Measurements from ENCODE around the gene RACGAP1.

RACGAP1 gene

GRCh38 chr12:50016501-50017475 is 8.5 kb downstream of the RACGAP1 start:
- no peak overlapping the region for H3K9ac ChIP-seq (ENCODE audit: low read depth in 1 of 2, low read length in 2 of 2)
- H3K4me1 ChIP-seq (ENCODE audit: control insufficient read depth in 1 of 2, insufficient read depth in 2 of 2, low read length in 2 of 2): peaks cover 0 to 4% of the 10 kb centered on the region in 2 donors
- H3K36me3 ChIP-seq (ENCODE audit: control insufficient read depth in 1 of 2, insufficient read depth in 2 of 2, low read length in 2 of 2): peaks cover 0 to 6% of the 10 kb centered on the region in 2 donors
- H3K27me3 ChIP-seq (ENCODE audit: control insufficient read depth in 1 of 2, insufficient read depth in 2 of 2, low read length in 2 of 2): no peaks in the 10 kb centered on the region
- H3K4me3 ChIP-seq (ENCODE audit: low read depth in 1 of 2, low read length in 2 of 2): no peak overlapping the region
- no peaks in the 10 kb centered on the region for H3K9me3 ChIP-seq (ENCODE audit: control insufficient read depth in 1 of 2, low read length in 2 of 2)
- H3K27ac ChIP-seq (ENCODE audit: low read depth, low read length): peak overlapping the region; percentile 56

DNA sequence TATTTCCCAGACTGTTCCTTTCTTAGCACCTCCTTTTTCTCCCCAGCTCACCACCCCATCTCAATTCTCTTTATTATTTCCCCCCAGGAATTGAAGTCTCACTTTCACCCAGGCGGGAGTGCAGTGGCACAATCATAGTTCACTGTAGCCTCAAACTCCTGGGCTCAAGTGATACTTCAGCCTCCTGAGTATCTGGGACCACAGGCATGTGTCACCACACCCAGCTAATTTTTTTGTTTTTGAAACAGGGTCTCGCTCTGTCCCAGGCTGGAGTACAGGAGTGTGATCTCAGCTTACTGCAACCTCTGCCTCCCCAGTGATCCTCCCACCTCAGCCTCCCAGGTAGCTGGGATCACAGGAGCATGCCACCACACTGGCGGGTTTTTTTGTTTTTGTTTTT is 11.0 kb downstream of the RACGAP1 start:
- Histone ChIP-seq H3K27ac (ENCODE audit: low read depth, low read length) (no peak overlapping the region), H3K4me1 (ENCODE audit: control insufficient read depth in 1 of 2, insufficient read depth in 2 of 2, low read length in 2 of 2) (peaks cover 0 to 4% of the 10 kb centered on the region in 2 donors), H3K4me3 (ENCODE audit: low read depth in 1 of 2, low read length in 2 of 2) (no peak overlapping the region), H3K27me3 (ENCODE audit: control insufficient read depth in 1 of 2, insufficient read depth in 2 of 2, low read length in 2 of 2) (no peaks in the 10 kb centered on the region), H3K36me3 (ENCODE audit: control insufficient read depth in 1 of 2, insufficient read depth in 2 of 2, low read length in 2 of 2) (peaks cover 0 to 11% of the 10 kb centered on the region in 2 donors), H3K9me3 (ENCODE audit: control insufficient read depth in 1 of 2, low read length in 2 of 2) (no peaks in the 10 kb centered on the region), H3K9ac (ENCODE audit: low read depth in 1 of 2, low read length in 2 of 2) (no peak overlapping the region)

DNA sequence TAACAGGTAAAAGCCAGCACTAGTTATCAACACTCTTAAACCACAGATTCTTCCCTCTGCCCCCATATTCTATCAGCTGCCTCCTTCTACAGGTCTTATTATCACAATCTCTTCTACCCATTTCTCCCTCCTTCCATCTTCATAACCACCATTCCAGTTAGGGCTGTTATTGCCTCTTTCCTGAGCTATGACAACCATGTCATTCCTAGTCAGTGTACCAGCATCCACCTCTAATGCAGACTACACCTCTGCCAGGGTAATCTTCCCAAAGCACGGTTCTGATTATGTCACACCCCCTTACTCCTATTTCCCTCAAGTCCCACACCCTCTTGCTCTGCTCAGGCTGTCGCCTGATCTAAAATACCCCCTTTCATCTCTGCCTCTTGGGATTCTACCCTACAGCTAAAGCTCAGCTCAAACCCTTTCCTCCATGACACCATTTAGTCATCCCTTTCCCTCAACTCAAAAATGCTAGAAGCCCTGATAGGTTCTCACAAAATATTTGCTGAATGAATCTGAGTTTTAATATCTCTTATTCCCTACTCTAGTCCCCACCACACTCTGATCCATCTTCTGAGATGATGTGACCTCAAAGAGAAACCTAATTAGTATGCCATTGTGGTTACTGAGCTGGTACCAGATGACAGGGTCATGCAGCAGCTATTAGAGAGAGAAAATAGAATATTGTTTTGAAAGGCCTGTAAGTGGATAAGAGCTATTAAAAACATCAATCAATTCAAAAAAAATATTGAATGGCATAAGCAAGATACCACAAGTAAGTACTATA is 11.7 kb downstream of the RACGAP1 start:
- no peaks in the 10 kb centered on the region for H3K27me3 ChIP-seq (ENCODE audit: control insufficient read depth in 1 of 2, insufficient read depth in 2 of 2, low read length in 2 of 2)
- no peaks in the 10 kb centered on the region for H3K9me3 ChIP-seq (ENCODE audit: control insufficient read depth in 1 of 2, low read length in 2 of 2)
- H3K27ac ChIP-seq (ENCODE audit: low read depth, low read length): no peak overlapping the region
- peaks cover 0 to 11% of the 10 kb centered on the region in 2 donors for H3K36me3 ChIP-seq (ENCODE audit: control insufficient read depth in 1 of 2, insufficient read depth in 2 of 2, low read length in 2 of 2)
- H3K4me1 ChIP-seq (ENCODE audit: control insufficient read depth in 1 of 2, insufficient read depth in 2 of 2, low read length in 2 of 2): peaks cover 0 to 4% of the 10 kb centered on the region in 2 donors
- H3K9ac ChIP-seq (ENCODE audit: low read depth in 1 of 2, low read length in 2 of 2): no peak overlapping the region
- no peak overlapping the region for H3K4me3 ChIP-seq (ENCODE audit: low read depth in 1 of 2, low read length in 2 of 2)

DNA sequence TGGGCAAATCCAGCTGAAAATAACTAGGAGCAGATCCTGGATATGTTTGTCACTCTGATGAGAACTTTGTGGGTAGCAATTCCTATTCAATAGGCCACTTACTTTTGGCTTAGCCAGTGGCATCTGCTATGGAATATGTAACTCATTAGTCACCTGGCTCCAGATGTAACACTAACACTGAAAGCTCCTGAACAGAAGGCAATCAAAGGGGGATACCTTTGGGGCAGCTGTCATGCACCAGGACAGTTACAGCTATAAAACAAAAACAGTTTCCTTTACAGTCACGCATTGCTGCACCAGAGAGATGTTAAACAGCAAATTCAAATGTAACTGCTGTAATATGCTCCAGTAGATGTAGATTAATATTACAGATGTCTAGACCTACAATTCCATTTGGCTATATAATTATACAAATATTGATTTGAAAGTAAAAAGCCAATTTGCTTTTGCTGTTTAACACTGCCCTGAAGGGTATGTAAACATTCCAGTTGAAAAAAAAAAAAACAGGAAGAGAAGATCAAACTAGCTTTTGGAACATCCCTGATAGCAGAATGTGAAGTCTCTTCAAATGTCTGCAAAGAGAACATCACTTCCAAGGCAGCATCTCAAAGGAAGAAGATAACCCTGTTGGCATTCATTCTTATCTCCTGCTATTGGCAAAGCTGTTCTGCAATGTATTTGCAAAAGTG is 18.4 kb downstream of the RACGAP1 start:
- Histone ChIP-seq H3K4me1 (ENCODE audit: control insufficient read depth in 1 of 2, insufficient read depth in 2 of 2, low read length in 2 of 2) (no peaks in the 10 kb centered on the region), H3K9me3 (ENCODE audit: control insufficient read depth in 1 of 2, low read length in 2 of 2) (no peaks in the 10 kb centered on the region), H3K4me3 (ENCODE audit: low read depth in 1 of 2, low read length in 2 of 2) (no peak overlapping the region), H3K27me3 (ENCODE audit: control insufficient read depth in 1 of 2, insufficient read depth in 2 of 2, low read length in 2 of 2) (no peaks in the 10 kb centered on the region), H3K27ac (ENCODE audit: low read depth, low read length) (no peak overlapping the region), H3K9ac (ENCODE audit: low read depth in 1 of 2, low read length in 2 of 2) (no peak overlapping the region), H3K36me3 (ENCODE audit: control insufficient read depth in 1 of 2, insufficient read depth in 2 of 2, low read length in 2 of 2) (peaks cover 0 to 22% of the 10 kb centered on the region in 2 donors)

GRCh38 chr12:50006280-50006679 is 19.0 kb downstream of the RACGAP1 start:
- Histone ChIP-seq H3K27me3 (ENCODE audit: control insufficient read depth in 1 of 2, insufficient read depth in 2 of 2, low read length in 2 of 2) (no peaks in the 10 kb centered on the region), H3K4me3 (ENCODE audit: low read depth in 1 of 2, low read length in 2 of 2) (no peak overlapping the region), H3K9me3 (ENCODE audit: control insufficient read depth in 1 of 2, low read length in 2 of 2) (no peaks in the 10 kb centered on the region), H3K27ac (ENCODE audit: low read depth, low read length) (no peak overlapping the region), H3K4me1 (ENCODE audit: control insufficient read depth in 1 of 2, insufficient read depth in 2 of 2, low read length in 2 of 2) (no peaks in the 10 kb centered on the region), H3K9ac (ENCODE audit: low read depth in 1 of 2, low read length in 2 of 2) (no peak overlapping the region), H3K36me3 (ENCODE audit: control insufficient read depth in 1 of 2, insufficient read depth in 2 of 2, low read length in 2 of 2) (peaks cover 0 to 23% of the 10 kb centered on the region in 2 donors)

DNA sequence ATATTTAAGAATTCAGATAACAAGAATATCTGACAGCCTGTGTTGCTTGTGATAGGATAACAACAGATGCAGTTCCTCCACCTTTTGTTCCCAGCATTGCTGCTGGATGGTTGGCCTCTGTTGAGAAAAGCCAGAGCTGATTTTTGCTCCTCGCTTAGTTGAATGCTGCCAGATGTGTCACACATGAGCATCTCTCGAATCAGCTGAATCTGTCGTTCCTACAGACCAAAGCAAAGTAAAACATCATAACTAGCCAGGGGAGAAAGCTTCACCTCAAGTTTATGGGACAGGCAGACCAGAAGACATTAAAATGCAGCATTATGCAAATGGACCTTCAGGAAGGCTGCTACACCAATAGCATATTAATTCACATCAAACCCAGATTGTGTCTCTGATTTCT is 20.1 kb downstream of the RACGAP1 start:
- Histone ChIP-seq H3K27ac (ENCODE audit: low read depth, low read length) (no peak overlapping the region), H3K9ac (ENCODE audit: low read depth in 1 of 2, low read length in 2 of 2) (no peak overlapping the region), H3K9me3 (ENCODE audit: control insufficient read depth in 1 of 2, low read length in 2 of 2) (no peaks in the 10 kb centered on the region), H3K4me3 (ENCODE audit: low read depth in 1 of 2, low read length in 2 of 2) (no peak overlapping the region), H3K27me3 (ENCODE audit: control insufficient read depth in 1 of 2, insufficient read depth in 2 of 2, low read length in 2 of 2) (no peaks in the 10 kb centered on the region), H3K4me1 (ENCODE audit: control insufficient read depth in 1 of 2, insufficient read depth in 2 of 2, low read length in 2 of 2) (no peaks in the 10 kb centered on the region), H3K36me3 (ENCODE audit: control insufficient read depth in 1 of 2, insufficient read depth in 2 of 2, low read length in 2 of 2) (peaks cover 0 to 28% of the 10 kb centered on the region in 2 donors)

DNA sequence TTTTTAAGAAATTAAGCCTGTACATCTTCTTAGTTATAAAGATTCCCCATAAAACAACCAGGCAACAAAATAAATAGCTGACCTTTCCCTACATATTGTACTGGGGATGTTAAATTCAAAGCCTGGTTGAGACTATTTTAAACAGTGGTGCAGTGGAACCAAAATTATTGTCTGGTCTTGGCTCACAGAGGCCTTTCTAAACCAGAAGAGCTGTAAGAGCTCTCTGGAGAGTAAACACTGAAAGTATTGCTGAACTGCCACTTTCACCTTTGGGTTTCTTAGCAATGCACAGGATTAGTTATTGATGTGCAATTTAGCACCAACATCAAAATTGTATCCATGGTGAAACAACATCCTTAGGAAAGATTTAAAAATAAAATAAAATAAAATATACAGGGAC is 20.6 kb downstream of the RACGAP1 start:
- H3K9me3 ChIP-seq (ENCODE audit: control insufficient read depth in 1 of 2, low read length in 2 of 2): no peaks in the 10 kb centered on the region
- no peaks in the 10 kb centered on the region for H3K4me1 ChIP-seq (ENCODE audit: control insufficient read depth in 1 of 2, insufficient read depth in 2 of 2, low read length in 2 of 2)
- no peak overlapping the region for H3K27ac ChIP-seq (ENCODE audit: low read depth, low read length)
- no peak overlapping the region for H3K9ac ChIP-seq (ENCODE audit: low read depth in 1 of 2, low read length in 2 of 2)
- H3K4me3 ChIP-seq (ENCODE audit: low read depth in 1 of 2, low read length in 2 of 2): no peak overlapping the region
- no peaks in the 10 kb centered on the region for H3K27me3 ChIP-seq (ENCODE audit: control insufficient read depth in 1 of 2, insufficient read depth in 2 of 2, low read length in 2 of 2)
- H3K36me3 ChIP-seq (ENCODE audit: control insufficient read depth in 1 of 2, insufficient read depth in 2 of 2, low read length in 2 of 2): peaks cover 0 to 28% of the 10 kb centered on the region in 2 donors

GRCh38 chr12:50003595-50003994 is 21.7 kb downstream of the RACGAP1 start:
- Histone ChIP-seq H3K9ac (ENCODE audit: low read depth in 1 of 2, low read length in 2 of 2) (no peak overlapping the region), H3K4me1 (ENCODE audit: control insufficient read depth in 1 of 2, insufficient read depth in 2 of 2, low read length in 2 of 2) (no peaks in the 10 kb centered on the region), H3K27ac (ENCODE audit: low read depth, low read length) (no peak overlapping the region), H3K4me3 (ENCODE audit: low read depth in 1 of 2, low read length in 2 of 2) (no peak overlapping the region), H3K36me3 (ENCODE audit: control insufficient read depth in 1 of 2, insufficient read depth in 2 of 2, low read length in 2 of 2) (peaks cover 9 to 37% of the 10 kb centered on the region in 2 donors), H3K27me3 (ENCODE audit: control insufficient read depth in 1 of 2, insufficient read depth in 2 of 2, low read length in 2 of 2) (no peaks in the 10 kb centered on the region), H3K9me3 (ENCODE audit: control insufficient read depth in 1 of 2, low read length in 2 of 2) (no peaks in the 10 kb centered on the region)

DNA sequence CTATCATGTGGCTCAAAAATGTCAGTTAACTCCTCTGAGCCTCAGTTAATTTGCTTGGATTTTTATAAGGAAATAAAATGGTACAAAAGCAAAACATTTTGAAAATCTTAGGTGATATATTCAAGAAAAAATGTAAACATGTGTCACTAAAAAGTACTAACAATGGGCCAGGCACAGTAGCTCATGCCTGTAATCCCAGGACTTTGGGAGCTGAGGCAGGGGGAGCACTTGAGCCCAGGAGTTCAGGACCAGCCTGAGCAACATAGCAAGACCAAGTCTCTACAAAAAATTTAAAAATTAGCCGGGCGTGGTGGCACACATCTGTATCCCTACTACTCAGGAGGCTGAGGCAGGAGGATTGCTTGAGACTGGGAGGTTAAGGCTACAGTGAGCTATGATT is 26.8 kb downstream of the RACGAP1 start:
- Histone ChIP-seq H3K27me3 (ENCODE audit: control insufficient read depth in 1 of 2, insufficient read depth in 2 of 2, low read length in 2 of 2) (no peaks in the 10 kb centered on the region), H3K4me3 (ENCODE audit: low read depth in 1 of 2, low read length in 2 of 2) (no peak overlapping the region), H3K9ac (ENCODE audit: low read depth in 1 of 2, low read length in 2 of 2) (no peak overlapping the region), H3K36me3 (ENCODE audit: control insufficient read depth in 1 of 2, insufficient read depth in 2 of 2, low read length in 2 of 2) (peaks cover 14 to 43% of the 10 kb centered on the region in 2 donors), H3K4me1 (ENCODE audit: control insufficient read depth in 1 of 2, insufficient read depth in 2 of 2, low read length in 2 of 2) (no peaks in the 10 kb centered on the region), H3K27ac (ENCODE audit: low read depth, low read length) (no peak overlapping the region), H3K9me3 (ENCODE audit: control insufficient read depth in 1 of 2, low read length in 2 of 2) (no peaks in the 10 kb centered on the region)

All from duodenal mucosa (tissue), 2 donors.